Hepatocyte (in vitro differentiated cells): ENCODE measurements around the gene LRRC27.

Experiments used
- CTCF ChIP-seq: fragments of 200-600 bp; sonication (generic); IDR thresholded peaks from 2 replicates; pipeline ENCODE4 v1.5.1; 2016; ENCODE audit warnings: antibody characterized with exemption, mild to moderate bottlenecking; ENCODE audit not compliant: poor library complexity
- EZH2phosphoT487 ChIP-seq: fragments of 200-600 bp; sonication (generic); IDR thresholded peaks from one replicate; pipeline ENCODE4 v1.6.1; 2018; ENCODE audit warnings: antibody characterized with exemption, mild to moderate bottlenecking, low read depth, moderate library complexity; ENCODE audit not compliant: unreplicated experiment, severe bottlenecking

- TF ChIP-seq CTCF (no peak), EZH2phosphoT487 (no peak)
Observed at GRCh38 chr10:132410056-132410778, 78.2 kb downstream of the LRRC27 start.
